Body of pancreas (tissue), 4 donors: Measurements from ENCODE around the gene GRHL1. TPM values are rescaled to one million over a fixed set of nuclear protein-coding genes. Genes with fewer than 3 reads are reported as not detected.
"Not testable (repeated sequence)": the region's sequence is repeated elsewhere in the genome, so short reads cannot be mapped to it uniquely, and the experiment has no call there.

Source experiments
- ATAC-seq: fragments of 150-250 bp; one replicate; pipeline ENCODE4 v1.9.1; 2016
- DNase-seq, 4 donors: peaks; one replicate each; pipeline ENCODE4 v3.0.0-alpha.2; 2019
- H3K27ac ChIP-seq, 4 donors: fragments of 200-600 bp; sonication (generic); 1 replicate in 3 of 4; 2 replicates in 1 of 4; pipeline versions ENCODE4 v1.5.1 to v1.6.1; 2016 to 2019; ENCODE audit warnings: mild to moderate bottlenecking in 1 of 4, mixed read lengths in 1 of 4, moderate library complexity in 1 of 4
- H3K27me3 ChIP-seq, 2 donors: fragments of 200-600 bp; sonication (generic); one replicate each; pipeline ENCODE4 v1.6.0; 2016; ENCODE audit warnings: mild to moderate bottlenecking in 1 of 2
- H3K36me3 ChIP-seq, 2 donors: fragments of 200-600 bp; sonication (generic); replicated peaks in 1 of 2; 2 replicates each; pipeline ENCODE4 v1.5.1; 2016; ENCODE audit warnings: low read depth in 2 of 2; ENCODE audit not compliant: insufficient read depth in 1 of 2
- H3K4me1 ChIP-seq: fragments of 200-600 bp; sonication (generic); one replicate; pipeline ENCODE4 v1.6.0; 2016
- H3K4me3 ChIP-seq, 2 donors: fragments of 200-600 bp; sonication (generic); 1 replicate in 1 of 2; 2 replicates in 1 of 2; pipeline ENCODE4 v1.5.1; 2016 to 2019
- H3K9me3 ChIP-seq, 3 donors: fragments of 200-600 bp; sonication (generic); 1 replicate in 2 of 3; 2 replicates in 1 of 3; pipeline ENCODE4 v1.5.1; 2016
- POLR2A ChIP-seq, 3 donors: fragments of 450-650 bp; IDR thresholded peaks; one replicate each; pipeline ENCODE4 v1.6.1; 2016; ENCODE audit warnings: antibody characterized with exemption in 3 of 3, mild to moderate bottlenecking in 2 of 3
- WGBS, 2 donors: methylation state at CpG; one replicate each; pipeline ENCODE4 v1.1.5; 2017; 5-methylcytosine and 5-hydroxymethylcytosine counted together
- intact Hi-C: fragments of 100-400 bp; cut with DNase I; formaldehyde crosslinking; loops from one replicate; pipeline ENCODE4 v1.15.1; 2023
- total RNA-seq, 2 donors: library from RNA; depleted of rRNA; stranded (reverse); fragments of >200 nt; gene quantifications; one replicate each; pipeline ENCODE4 v1.1.0, GENCODE V29; 2016
- TF ChIP-seq, protein P1 (sequence below), 7 experiments: fragments of 450-650 bp in 4 of 7; fragments of 200-600 bp in 3 of 7; sonication (generic) in 3 of 7; IDR thresholded peaks; one replicate each; pipeline ENCODE4 v1.5.1; 2016 to 2019; ENCODE audit warnings: antibody characterized with exemption in 7 of 7

The GRHL1 gene
- total RNA-seq, 2 donors from 2014 or later: 2.0 to 4.2 TPM

DNA sequence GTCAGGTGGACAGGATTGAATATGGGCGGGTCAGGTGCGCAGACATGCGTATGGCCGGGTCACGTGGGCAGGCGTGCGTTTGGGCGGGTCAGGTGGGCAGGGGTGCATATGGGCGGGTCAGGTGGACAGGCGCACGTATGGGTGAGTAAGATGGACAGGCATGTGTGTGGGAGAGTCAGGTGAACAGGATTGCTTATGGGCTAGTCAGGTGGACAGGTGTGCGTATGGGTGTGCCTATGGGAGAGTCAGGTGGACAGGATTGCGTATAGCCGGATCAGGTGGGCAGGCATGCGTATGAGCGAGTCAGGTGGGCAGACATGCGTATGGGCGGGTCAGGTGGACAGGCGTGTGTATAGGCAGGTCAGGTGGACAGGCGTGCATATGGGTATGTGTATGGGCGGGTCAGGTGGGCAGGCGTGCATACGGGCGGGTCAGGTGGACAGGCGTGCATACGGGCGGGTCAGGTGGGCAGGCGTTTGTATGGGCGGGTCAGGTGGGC lies 61.5 kb downstream of the GRHL1 start:
- no peak overlapping the region for H3K27ac ChIP-seq
- H3K9me3 ChIP-seq: no peaks in the 10 kb centered on the region
- DNase-seq: peak in 1 of 4 donors; percentile 14
- no peak for TF ChIP-seq POLR2A (IDR thresholded peaks at IDR 0.05)
- TF ChIP-seq, protein P1, sequence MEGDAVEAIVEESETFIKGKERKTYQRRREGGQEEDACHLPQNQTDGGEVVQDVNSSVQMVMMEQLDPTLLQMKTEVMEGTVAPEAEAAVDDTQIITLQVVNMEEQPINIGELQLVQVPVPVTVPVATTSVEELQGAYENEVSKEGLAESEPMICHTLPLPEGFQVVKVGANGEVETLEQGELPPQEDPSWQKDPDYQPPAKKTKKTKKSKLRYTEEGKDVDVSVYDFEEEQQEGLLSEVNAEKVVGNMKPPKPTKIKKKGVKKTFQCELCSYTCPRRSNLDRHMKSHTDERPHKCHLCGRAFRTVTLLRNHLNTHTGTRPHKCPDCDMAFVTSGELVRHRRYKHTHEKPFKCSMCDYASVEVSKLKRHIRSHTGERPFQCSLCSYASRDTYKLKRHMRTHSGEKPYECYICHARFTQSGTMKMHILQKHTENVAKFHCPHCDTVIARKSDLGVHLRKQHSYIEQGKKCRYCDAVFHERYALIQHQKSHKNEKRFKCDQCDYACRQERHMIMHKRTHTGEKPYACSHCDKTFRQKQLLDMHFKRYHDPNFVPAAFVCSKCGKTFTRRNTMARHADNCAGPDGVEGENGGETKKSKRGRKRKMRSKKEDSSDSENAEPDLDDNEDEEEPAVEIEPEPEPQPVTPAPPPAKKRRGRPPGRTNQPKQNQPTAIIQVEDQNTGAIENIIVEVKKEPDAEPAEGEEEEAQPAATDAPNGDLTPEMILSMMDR (IDR thresholded peaks at IDR 0.05): no peak
- no peaks in the 10 kb centered on the region for H3K36me3 ChIP-seq
- H3K27me3 ChIP-seq: no peaks in the 10 kb centered on the region
- ATAC-seq: no peak
- intact Hi-C loops: no loop called here
- H3K4me1 ChIP-seq: peaks cover 34% of the 10 kb centered on the region
- 90 to 91% methylated on average over 29 of the region's 29 CpGs for WGBS, 2 donors
- no peak overlapping the region for H3K4me3 ChIP-seq

DNA sequence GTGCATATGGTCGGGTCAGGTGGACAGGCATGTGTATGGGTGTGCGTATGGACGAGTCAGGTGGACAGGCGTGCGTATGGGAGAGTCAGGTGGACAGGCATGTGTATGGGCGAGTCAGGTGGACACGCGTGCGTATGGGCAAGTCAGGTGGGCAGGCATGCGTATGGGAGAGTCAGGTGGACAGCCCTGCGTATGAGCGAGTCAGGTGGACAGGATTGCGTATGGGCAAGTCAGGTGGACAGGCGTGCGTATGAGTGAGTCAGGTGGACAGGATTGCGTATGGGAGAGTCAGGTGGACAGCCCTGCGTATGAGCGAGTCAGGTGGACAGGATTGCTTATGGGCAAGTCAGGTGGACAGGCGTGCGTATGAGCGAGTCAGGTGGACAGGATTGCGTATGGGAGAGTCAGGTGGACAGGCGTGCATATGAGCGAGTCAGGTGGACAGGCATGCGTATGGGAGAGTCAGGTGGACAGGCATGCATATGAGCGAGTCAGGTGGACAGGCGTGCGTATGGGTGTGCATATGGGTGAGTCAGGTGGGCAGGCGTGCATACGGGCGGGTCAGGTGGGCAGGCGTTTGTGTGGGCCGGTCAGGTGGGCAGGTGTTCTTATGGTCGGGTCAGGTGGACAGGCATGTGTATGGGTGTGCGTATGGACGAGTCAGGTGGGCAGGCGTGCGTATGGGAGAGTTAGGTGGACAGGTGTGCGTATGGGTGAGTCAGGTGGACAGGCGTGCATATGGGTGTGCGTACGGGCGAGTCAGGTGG lies 62.3 kb downstream of the GRHL1 start:
- H3K36me3 ChIP-seq, intact Hi-C loops, H3K9me3 ChIP-seq, H3K27me3 ChIP-seq, H3K27ac ChIP-seq, ATAC-seq, H3K4me3 ChIP-seq: not testable (repeated sequence)
- peak in 1 of 4 donors; percentile 10 for DNase-seq
- 91 to 95% methylated on average over 43 of the region's 43 CpGs for WGBS, 2 donors
- peaks cover 30% of the 10 kb centered on the region for H3K4me1 ChIP-seq

DNA sequence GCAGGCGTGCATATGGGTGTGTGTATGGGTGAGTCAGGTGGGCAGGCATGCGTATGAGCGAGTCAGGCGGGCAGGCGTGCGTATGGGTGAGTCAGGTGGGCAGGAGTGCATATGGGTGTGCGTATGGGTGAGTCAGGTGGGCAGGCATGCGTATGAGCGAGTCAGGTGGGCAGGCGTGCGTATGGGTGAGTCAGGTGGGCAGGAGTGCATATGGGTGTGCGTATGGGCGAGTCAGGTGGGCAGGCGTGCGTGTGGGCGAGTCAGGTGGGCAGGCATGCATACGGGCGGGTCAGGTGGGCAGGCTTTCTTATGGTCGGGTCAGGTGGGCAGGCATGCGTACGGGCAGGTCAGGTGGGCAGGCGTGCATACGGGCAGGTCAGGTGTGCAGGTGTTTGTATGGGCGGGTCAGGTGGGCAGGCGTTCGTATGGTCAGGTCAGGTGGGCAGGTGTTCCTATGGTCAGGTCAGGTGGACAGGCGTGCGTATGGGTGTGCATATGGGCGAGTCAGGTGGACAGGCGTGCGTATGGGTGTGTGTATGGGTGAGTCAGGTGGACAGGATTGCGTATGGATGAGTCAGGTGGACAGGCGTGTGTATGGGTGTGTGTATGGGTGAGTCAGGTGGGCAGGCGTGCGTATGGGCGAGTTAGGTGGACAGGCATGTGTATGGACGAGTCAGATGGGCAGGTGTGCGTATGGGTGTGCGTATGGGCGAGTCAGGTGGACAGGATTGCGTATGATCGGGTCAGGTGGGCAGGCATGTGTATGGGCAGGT lies 63.1 kb downstream of the GRHL1 start:
- 92 to 94% methylated on average over 42 of the region's 42 CpGs for WGBS, 2 donors
- H3K27me3 ChIP-seq: no peaks in the 10 kb centered on the region
- H3K9me3 ChIP-seq: no peaks in the 10 kb centered on the region
- no peak for DNase-seq
- no peaks in the 10 kb centered on the region for H3K36me3 ChIP-seq
- no peak for ATAC-seq
- H3K4me1 ChIP-seq: peaks cover 30% of the 10 kb centered on the region
- no peak overlapping the region for H3K27ac ChIP-seq
- TF ChIP-seq POLR2A (IDR thresholded peaks at IDR 0.05): no peak
- TF ChIP-seq, protein P1 (IDR thresholded peaks at IDR 0.05): no peak
- no peak overlapping the region for H3K4me3 ChIP-seq
- intact Hi-C loops: no loop called here

DNA sequence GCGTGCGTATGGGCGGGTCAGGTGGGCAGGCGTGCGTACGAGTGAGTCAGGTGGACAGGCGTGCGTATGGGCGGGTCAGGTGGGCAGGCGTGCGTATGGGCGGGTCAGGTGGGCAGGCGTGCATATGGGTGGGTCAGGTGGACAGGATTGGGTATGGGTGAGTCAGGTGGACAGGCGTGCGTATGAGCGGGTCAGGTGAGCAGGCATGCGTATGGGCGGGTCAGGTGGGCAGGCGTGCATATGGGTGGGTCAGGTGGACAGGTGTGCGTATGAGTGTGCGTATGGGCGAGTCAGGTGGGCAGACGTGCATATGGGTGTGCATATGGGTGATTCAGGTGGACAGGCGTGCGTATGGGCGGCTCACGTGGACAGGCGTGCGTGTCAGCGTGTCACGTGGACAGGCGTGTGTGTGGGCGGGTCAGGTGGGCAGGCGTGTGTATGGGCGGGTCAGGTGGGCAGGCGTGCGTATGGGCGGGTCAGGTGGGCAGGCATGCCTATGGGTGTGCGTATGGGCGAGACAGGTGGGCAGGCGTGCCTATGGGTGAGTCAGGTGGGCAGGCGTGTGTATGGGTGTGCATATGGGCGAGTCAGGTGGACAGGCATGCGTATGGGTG lies 64.0 kb downstream of the GRHL1 start:
- H3K4me1 ChIP-seq: peaks cover 22% of the 10 kb centered on the region
- WGBS, 2 donors: 93% methylated on average over 40 to 44 of the region's 44 CpGs
- intact Hi-C loops, H3K27ac ChIP-seq, ATAC-seq, H3K4me3 ChIP-seq, H3K27me3 ChIP-seq, DNase-seq, H3K9me3 ChIP-seq, H3K36me3 ChIP-seq: not testable (repeated sequence)

DNA sequence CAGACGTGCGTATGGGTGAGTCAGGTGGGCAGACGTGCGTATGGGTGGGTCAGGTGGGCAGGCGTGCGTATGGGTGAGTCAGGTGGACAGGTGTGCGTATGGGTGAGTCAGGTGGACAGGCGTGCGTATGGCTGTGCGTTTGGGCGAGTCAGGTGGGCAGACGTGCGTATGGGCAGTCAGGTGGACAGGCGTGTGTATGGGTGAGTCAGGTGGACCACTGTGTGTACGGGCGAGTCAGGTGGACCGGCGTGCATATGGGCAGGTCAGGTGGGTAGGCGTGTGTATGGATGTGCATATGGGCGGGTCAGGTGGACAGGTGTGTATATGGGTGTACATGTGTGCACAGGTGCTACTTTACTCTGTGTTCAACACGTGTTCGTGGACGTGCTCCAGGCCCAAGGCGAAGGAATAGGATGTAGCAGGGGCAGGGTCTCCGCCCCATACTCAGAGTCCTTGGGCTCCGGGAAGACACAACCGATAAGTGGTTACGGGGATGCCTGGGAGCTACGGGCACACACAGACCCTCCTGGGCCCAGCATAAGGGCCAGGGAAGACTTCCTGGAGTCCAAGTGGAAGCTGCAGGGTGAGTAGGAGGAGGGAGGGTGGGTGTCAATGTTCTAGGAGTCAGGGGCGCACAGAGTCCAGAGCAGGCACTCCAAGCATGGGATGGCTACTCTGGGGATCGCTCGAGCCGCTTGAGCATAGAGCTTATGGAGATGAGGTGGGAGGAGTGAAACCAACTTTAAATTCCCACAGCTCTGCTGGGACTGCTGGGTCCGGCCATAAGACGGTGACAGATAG lies 64.7 kb downstream of the GRHL1 start:
- Histone ChIP-seq H3K36me3 (no peaks in the 10 kb centered on the region), H3K4me1 (peaks cover 15% of the 10 kb centered on the region), H3K9me3 (no peaks in the 10 kb centered on the region), H3K27ac (no peak overlapping the region), H3K27me3 (no peaks in the 10 kb centered on the region), H3K4me3 (no peak overlapping the region)
- WGBS, 2 donors: 94% methylated on average over 33 to 35 of the region's 35 CpGs
- DNase-seq (no peak), ATAC-seq (peak; percentile 16)
- TF ChIP-seq, protein P1 (IDR thresholded peaks at IDR 0.05): no peak
- no peak for TF ChIP-seq POLR2A (IDR thresholded peaks at IDR 0.05)
- intact Hi-C loops: no loop called here
